GM12801 (cell line): ENCODE data around the gene ETHE1.

ENCODE experiments used
- CTCF ChIP-seq: IDR thresholded peaks from one replicate; pipeline ENCODE4 v1.5.1; 2011; ENCODE audit warnings: control low read depth; ENCODE audit not compliant: insufficient read length; ENCODE audit errors: extremely low read depth

Gene ETHE1

GRCh38 chr19:43555185-43555770 lies 28.3 kb upstream of the ETHE1 start:
- TF ChIP-seq CTCF: no peak

GRCh38 chr19:43554317-43554895 lies 27.4 kb upstream of the ETHE1 start:
- TF ChIP-seq CTCF: no peak

- no peak for TF ChIP-seq CTCF
Observed at GRCh38 chr19:43553656-43554055, 26.7 kb upstream of the ETHE1 start.

- no peak for TF ChIP-seq CTCF
Observed at GRCh38 chr19:43552616-43553015, 25.6 kb upstream of the ETHE1 start.

- TF ChIP-seq CTCF: no peak
Observed at GRCh38 chr19:43552198-43552450, 25.1 kb upstream of the ETHE1 start.

- TF ChIP-seq CTCF: no peak
Observed at GRCh38 chr19:43551399-43552197, 24.6 kb upstream of the ETHE1 start.

- TF ChIP-seq CTCF: no peak
Observed at GRCh38 chr19:43548706-43549105, 21.7 kb upstream of the ETHE1 start.
